Endothelial cell (in vitro differentiated cells): ENCODE results near the gene ADAMTS16. TPM values are rescaled to one million over a fixed set of nuclear protein-coding genes. Genes with fewer than 3 reads are reported as not detected.

Source experiments
- DNase-seq: peaks from one replicate; pipeline ENCODE4 v3.0.0; 2021; ENCODE audit warnings: low spot score
- H3K27ac Mint-ChIP-seq: one replicate; pipeline ENCODE4 v1.8.0; 2021; ENCODE audit warnings: mixed read lengths, inconsistent platforms; ENCODE audit not compliant: unreplicated experiment
- H3K27me3 Mint-ChIP-seq: one replicate; pipeline ENCODE4 v1.8.0; 2021; ENCODE audit warnings: mild to moderate bottlenecking, moderate library complexity, mixed read lengths, inconsistent platforms; ENCODE audit not compliant: unreplicated experiment
- H3K36me3 Mint-ChIP-seq: one replicate; pipeline ENCODE4 v1.8.0; 2021; ENCODE audit warnings: mild to moderate bottlenecking, low read depth, mixed read lengths, inconsistent platforms; ENCODE audit not compliant: unreplicated experiment
- H3K4me1 Mint-ChIP-seq: one replicate; pipeline ENCODE4 v1.8.0; 2021; ENCODE audit warnings: mild to moderate bottlenecking, mixed read lengths, inconsistent platforms; ENCODE audit not compliant: unreplicated experiment
- H3K4me3 Mint-ChIP-seq: one replicate; pipeline ENCODE4 v1.8.0; 2021; ENCODE audit warnings: mild to moderate bottlenecking, mixed read lengths, inconsistent platforms; ENCODE audit not compliant: unreplicated experiment
- H3K9me3 Mint-ChIP-seq: one replicate; pipeline ENCODE4 v1.8.0; 2021; ENCODE audit warnings: mixed read lengths, inconsistent platforms; ENCODE audit not compliant: unreplicated experiment
- CTCF ChIP-seq: fragments of 200-600 bp; sonication (generic); IDR thresholded peaks from one replicate; pipeline ENCODE4 v1.5.0; 2021; ENCODE audit warnings: antibody characterized with exemption; ENCODE audit not compliant: unreplicated experiment
- total RNA-seq: library from RNA; stranded (reverse); fragmentation: NEBNext Ultra II Directional; extraction: Animal tissue kit (Norgen Biotek cat#: 25700); gene quantifications from one replicate; pipeline ENCODE4 v1.2.1, GENCODE V29; 2021; ENCODE audit not compliant: unreplicated experiment

Gene ADAMTS16
- total RNA-seq, 1 donor from 2014 or later, result 27.8 TPM

- Mint-ChIP-seq H3K4me1 (peaks cover 11% of the 10 kb centered on the region), H3K4me3 (no peak overlapping the region), H3K9me3 (no peaks in the 10 kb centered on the region), H3K36me3 (peaks cover 9% of the 10 kb centered on the region), H3K27me3 (peaks cover 6% of the 10 kb centered on the region), H3K27ac (no peak overlapping the region)
- DNase-seq, result no peak
- no peak for TF ChIP-seq CTCF
Measured at GRCh38 chr5:5348135-5348534, 208.0 kb downstream of the ADAMTS16 start.

GRCh38 chr5:5348576-5348975 is 208.4 kb downstream of the ADAMTS16 start:
- peaks cover 9% of the 10 kb centered on the region for H3K36me3 Mint-ChIP-seq
- peaks cover 6% of the 10 kb centered on the region for H3K27me3 Mint-ChIP-seq
- H3K4me3 Mint-ChIP-seq, result no peak overlapping the region
- no peaks in the 10 kb centered on the region for H3K9me3 Mint-ChIP-seq
- H3K4me1 Mint-ChIP-seq, result peaks cover 11% of the 10 kb centered on the region
- no peak for DNase-seq
- no peak overlapping the region for H3K27ac Mint-ChIP-seq
- no peak for TF ChIP-seq CTCF

GRCh38 chr5:5350101-5350500 is 210.0 kb downstream of the ADAMTS16 start:
- H3K36me3 Mint-ChIP-seq, result peaks cover 9% of the 10 kb centered on the region
- H3K27ac Mint-ChIP-seq, result no peak overlapping the region
- H3K4me3 Mint-ChIP-seq, result no peak overlapping the region
- no peak for DNase-seq
- H3K27me3 Mint-ChIP-seq, result peaks cover 4% of the 10 kb centered on the region
- no peaks in the 10 kb centered on the region for H3K4me1 Mint-ChIP-seq
- no peaks in the 10 kb centered on the region for H3K9me3 Mint-ChIP-seq
- no peak for TF ChIP-seq CTCF

GRCh38 chr5:5351288-5351979 is 211.3 kb downstream of the ADAMTS16 start:
- Mint-ChIP-seq H3K27ac (no peak overlapping the region), H3K27me3 (peaks cover 4% of the 10 kb centered on the region), H3K36me3 (peaks cover 9% of the 10 kb centered on the region), H3K4me3 (no peak overlapping the region), H3K4me1 (no peaks in the 10 kb centered on the region), H3K9me3 (no peaks in the 10 kb centered on the region)
- TF ChIP-seq CTCF, result no peak
- DNase-seq, result no peak

GRCh38 chr5:5352675-5353074 is 212.5 kb downstream of the ADAMTS16 start:
- Mint-ChIP-seq H3K36me3 (peaks cover 2% of the 10 kb centered on the region), H3K4me3 (no peak overlapping the region), H3K9me3 (no peaks in the 10 kb centered on the region), H3K4me1 (no peaks in the 10 kb centered on the region), H3K27ac (no peak overlapping the region), H3K27me3 (peaks cover under 1% of the 10 kb centered on the region)
- DNase-seq, result no peak
- TF ChIP-seq CTCF, result no peak
